Liver (tissue), 3 donors: ENCODE results near the gene ANKRD6.

Experiments
- FOXA1 ChIP-seq: IDR thresholded peaks from 2 replicates; pipeline ENCODE4 v1.6.1; 2016; ENCODE audit warnings: antibody characterized with exemption
- JUND ChIP-seq, 2 donors: IDR thresholded peaks; 2 replicates each; pipeline ENCODE4 v1.6.1; 2016; ENCODE audit warnings: antibody characterized with exemption in 2 of 2
- NR2F2 ChIP-seq: IDR thresholded peaks from 2 replicates; pipeline ENCODE4 v1.6.1; 2016; ENCODE audit warnings: antibody characterized with exemption
- RAD21 ChIP-seq, 2 donors: IDR thresholded peaks; 2 replicates each; pipeline ENCODE4 v1.6.1; 2016; ENCODE audit warnings: antibody characterized with exemption in 2 of 2, mild to moderate bottlenecking in 2 of 2
- SP1 ChIP-seq: IDR thresholded peaks from 2 replicates; pipeline ENCODE4 v1.6.1; 2018; ENCODE audit warnings: antibody characterized with exemption, mild to moderate bottlenecking
- TAF1 ChIP-seq: conservative IDR thresholded peaks from 2 replicates; pipeline ENCODE4 v1.6.1; 2016; ENCODE audit warnings: antibody characterized with exemption, mild to moderate bottlenecking
- YY1 ChIP-seq: IDR thresholded peaks from 2 replicates; pipeline ENCODE4 v1.6.1; 2016; ENCODE audit warnings: antibody characterized with exemption, mild to moderate bottlenecking
- TF ChIP-seq, protein P1 (sequence below): fragments of 150-350 bp; IDR thresholded peaks from 2 replicates; pipeline ENCODE4 v1.5.1; 2017; ENCODE audit warnings: improper control_type of control experiment, low read depth, low read length; ENCODE audit not compliant: missing input control
- TF ChIP-seq, protein P2 (sequence below): IDR thresholded peaks from 2 replicates; pipeline ENCODE4 v1.6.1; 2016; ENCODE audit warnings: antibody characterized with exemption, mild to moderate bottlenecking
- TF ChIP-seq, protein P3 (sequence below): IDR thresholded peaks from 2 replicates; pipeline ENCODE4 v1.6.1; 2016; ENCODE audit warnings: antibody characterized with exemption
- TF ChIP-seq, protein P4 (sequence below): IDR thresholded peaks from 2 replicates; pipeline ENCODE4 v1.6.1; 2016; ENCODE audit warnings: antibody characterized with exemption
- TF ChIP-seq, protein P5 (sequence below): IDR thresholded peaks from 2 replicates; pipeline ENCODE4 v1.6.1; 2016; ENCODE audit warnings: antibody characterized with exemption
- donor health status: healthy.
- donor health status: healthy.

DNA sequence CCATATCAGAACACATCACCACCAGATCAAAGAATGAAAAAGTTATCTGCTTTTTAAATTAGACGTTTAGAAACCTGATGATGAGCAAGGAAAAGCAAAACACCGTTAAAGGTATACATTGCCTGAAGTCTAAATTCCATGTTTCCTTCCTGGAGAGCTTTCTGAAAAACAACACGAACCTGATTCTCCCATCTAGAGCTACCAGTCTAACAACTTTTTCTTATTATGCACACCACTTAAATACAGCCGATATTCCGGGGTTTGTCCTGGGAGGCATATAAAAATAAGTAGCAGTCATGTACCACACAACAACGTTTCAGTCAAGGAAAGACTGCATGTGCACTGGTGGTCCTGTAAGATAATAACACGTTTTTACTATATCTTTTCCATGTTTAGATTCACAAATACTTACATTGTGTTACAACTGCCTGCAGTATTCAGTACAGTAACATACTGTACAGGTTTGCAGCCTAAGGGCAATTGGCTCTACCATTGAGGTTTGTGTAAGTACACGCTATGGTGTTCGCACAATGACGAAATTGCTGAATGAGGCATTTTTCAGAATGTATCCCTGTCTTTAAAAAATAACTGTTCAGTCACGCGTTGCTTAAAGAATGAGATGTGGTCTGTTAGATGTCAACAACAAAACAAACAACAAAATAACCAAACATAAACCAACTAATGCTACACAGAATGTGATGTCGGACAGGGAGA, 224.7 kb downstream of the ANKRD6 start:
- TF ChIP-seq, protein P1, sequence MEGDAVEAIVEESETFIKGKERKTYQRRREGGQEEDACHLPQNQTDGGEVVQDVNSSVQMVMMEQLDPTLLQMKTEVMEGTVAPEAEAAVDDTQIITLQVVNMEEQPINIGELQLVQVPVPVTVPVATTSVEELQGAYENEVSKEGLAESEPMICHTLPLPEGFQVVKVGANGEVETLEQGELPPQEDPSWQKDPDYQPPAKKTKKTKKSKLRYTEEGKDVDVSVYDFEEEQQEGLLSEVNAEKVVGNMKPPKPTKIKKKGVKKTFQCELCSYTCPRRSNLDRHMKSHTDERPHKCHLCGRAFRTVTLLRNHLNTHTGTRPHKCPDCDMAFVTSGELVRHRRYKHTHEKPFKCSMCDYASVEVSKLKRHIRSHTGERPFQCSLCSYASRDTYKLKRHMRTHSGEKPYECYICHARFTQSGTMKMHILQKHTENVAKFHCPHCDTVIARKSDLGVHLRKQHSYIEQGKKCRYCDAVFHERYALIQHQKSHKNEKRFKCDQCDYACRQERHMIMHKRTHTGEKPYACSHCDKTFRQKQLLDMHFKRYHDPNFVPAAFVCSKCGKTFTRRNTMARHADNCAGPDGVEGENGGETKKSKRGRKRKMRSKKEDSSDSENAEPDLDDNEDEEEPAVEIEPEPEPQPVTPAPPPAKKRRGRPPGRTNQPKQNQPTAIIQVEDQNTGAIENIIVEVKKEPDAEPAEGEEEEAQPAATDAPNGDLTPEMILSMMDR, result no peak
- TF ChIP-seq SP1 (no peak), NR2F2 (no peak), RAD21 (IDR thresholded peaks at IDR 0.05) (no peak), FOXA1 (no peak), TAF1 (no peak), YY1 (no peak), JUND (IDR thresholded peaks at IDR 0.05) (no peak)
- TF ChIP-seq, protein P2, sequence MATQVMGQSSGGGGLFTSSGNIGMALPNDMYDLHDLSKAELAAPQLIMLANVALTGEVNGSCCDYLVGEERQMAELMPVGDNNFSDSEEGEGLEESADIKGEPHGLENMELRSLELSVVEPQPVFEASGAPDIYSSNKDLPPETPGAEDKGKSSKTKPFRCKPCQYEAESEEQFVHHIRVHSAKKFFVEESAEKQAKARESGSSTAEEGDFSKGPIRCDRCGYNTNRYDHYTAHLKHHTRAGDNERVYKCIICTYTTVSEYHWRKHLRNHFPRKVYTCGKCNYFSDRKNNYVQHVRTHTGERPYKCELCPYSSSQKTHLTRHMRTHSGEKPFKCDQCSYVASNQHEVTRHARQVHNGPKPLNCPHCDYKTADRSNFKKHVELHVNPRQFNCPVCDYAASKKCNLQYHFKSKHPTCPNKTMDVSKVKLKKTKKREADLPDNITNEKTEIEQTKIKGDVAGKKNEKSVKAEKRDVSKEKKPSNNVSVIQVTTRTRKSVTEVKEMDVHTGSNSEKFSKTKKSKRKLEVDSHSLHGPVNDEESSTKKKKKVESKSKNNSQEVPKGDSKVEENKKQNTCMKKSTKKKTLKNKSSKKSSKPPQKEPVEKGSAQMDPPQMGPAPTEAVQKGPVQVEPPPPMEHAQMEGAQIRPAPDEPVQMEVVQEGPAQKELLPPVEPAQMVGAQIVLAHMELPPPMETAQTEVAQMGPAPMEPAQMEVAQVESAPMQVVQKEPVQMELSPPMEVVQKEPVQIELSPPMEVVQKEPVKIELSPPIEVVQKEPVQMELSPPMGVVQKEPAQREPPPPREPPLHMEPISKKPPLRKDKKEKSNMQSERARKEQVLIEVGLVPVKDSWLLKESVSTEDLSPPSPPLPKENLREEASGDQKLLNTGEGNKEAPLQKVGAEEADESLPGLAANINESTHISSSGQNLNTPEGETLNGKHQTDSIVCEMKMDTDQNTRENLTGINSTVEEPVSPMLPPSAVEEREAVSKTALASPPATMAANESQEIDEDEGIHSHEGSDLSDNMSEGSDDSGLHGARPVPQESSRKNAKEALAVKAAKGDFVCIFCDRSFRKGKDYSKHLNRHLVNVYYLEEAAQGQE, result no peak
- TF ChIP-seq, protein P3, sequence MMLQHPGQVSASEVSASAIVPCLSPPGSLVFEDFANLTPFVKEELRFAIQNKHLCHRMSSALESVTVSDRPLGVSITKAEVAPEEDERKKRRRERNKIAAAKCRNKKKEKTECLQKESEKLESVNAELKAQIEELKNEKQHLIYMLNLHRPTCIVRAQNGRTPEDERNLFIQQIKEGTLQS, result no peak
- TF ChIP-seq, protein P4, sequence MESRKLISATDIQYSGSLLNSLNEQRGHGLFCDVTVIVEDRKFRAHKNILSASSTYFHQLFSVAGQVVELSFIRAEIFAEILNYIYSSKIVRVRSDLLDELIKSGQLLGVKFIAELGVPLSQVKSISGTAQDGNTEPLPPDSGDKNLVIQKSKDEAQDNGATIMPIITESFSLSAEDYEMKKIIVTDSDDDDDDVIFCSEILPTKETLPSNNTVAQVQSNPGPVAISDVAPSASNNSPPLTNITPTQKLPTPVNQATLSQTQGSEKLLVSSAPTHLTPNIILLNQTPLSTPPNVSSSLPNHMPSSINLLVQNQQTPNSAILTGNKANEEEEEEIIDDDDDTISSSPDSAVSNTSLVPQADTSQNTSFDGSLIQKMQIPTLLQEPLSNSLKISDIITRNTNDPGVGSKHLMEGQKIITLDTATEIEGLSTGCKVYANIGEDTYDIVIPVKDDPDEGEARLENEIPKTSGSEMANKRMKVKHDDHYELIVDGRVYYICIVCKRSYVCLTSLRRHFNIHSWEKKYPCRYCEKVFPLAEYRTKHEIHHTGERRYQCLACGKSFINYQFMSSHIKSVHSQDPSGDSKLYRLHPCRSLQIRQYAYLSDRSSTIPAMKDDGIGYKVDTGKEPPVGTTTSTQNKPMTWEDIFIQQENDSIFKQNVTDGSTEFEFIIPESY, result no peak
- TF ChIP-seq, protein P5, sequence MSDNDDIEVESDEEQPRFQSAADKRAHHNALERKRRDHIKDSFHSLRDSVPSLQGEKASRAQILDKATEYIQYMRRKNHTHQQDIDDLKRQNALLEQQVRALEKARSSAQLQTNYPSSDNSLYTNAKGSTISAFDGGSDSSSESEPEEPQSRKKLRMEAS, result no peak
